CD4-positive, alpha-beta T cell treated with Interleukin-2 at 100 ng/mL for 4 hours (primary cell): ENCODE results near the gene SULT1B1.

Experiments used
- DNase-seq: peaks from one replicate; pipeline ENCODE4 v3.0.0-alpha.2; 2020; ENCODE audit warnings: low spot score

Gene SULT1B1

DNA sequence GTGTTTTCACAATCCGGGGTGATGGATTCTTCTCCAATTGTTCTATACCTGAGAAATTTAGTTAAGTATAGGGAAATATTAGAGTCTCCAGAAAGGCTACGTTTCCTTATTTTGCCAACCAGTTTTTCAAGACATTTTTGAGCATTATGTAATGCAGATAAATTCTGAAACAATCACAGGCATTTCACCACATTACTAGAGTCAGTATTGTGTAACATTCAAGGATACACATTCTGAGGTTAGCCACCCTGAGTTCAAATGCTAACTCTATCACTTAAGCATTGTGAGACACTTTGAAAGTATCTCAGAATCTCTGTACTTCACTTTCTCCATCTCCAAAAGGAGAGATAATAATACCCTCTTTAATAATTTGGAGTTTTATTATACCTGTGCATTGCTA, 10.6 kb downstream of the SULT1B1 start:
- DNase-seq, result no peak

DNA sequence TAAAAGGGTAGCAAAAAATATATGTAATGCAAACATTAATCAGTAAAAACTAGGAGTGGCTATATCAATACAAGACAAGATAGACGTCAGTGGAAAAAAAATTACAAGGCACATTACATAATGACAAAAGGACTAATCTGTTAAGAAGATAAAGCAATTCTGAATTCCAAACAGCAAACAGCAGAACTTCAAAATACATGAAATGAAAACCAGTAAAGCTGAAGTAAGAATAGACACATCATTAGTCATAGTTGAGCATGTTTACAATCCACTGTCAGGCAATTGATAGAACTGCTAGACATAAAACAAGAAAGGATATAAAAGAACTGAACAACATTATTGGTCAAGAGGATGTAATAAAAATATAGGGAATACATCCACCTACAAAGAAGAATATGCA, 12.2 kb downstream of the SULT1B1 start:
- DNase-seq, result no peak

DNA sequence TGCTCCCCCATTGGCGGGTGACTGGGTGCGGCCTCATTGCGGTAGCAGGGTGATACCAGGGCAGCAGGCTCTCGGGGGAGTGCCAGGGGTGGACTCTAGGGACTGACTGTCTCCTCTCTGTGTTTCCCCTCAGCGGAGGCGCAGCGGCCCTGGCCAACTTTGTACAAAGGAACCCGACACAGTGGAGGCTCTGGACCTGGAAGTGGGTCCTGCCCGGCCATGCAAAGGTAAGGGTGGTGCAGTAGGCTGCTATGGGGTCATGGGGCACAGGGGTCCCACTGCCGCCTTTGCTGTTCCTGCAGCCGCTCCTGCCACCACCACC, 16.3 kb downstream of the SULT1B1 start:
- DNase-seq, result no peak

DNA sequence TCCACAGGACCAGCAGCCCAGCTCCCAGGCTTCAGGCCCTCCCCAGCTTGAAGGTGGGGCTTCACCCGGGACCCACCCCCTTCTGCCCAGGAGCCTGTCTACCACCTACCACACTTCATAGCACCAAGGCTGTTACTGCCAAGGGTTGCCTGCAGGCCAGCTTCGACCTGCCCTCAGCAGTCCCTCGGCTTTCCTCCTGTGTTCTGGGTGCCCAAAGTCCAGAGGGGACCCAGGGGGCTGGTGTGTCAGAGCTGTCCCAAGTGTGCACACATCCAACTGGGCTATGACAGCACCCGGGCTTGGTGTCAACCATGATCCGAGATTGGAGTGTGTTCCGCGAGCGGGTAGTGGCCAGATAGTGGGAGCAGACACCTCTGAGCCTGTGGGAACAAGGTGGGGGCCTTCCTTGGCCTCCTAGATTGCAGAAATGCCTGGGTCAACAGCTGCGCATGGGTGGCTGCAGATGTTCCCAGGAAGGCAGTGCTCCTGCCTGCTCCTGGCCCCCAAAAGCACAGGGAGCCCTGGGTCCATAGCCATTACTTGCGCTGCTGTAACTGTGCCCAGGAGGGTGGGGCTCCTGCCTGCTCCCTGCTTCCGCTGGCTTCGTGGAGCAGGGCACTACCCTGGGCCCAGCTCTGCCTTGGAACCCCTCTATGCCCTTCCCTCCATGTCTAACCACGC, 16.8 kb downstream of the SULT1B1 start:
- DNase-seq, result no peak

DNA sequence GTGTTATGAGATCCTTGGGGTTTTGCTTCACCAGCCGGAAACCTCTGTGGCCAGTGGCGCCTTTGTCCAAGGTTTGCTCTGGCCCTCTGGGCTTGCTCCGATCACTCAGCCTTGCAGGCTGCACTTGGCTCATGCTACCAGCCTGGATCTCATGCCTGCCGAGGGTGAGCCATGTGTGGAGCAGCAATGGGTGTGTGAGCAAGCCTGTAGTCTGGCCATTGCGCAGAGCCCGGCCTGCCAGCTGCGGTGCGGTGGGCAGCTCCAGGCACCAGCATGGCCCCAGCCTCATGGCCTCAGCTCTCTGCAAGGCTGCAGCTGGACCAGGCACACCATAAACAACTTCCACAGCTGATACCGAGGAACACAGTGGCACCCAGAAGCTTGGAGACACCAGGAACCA, 17.8 kb downstream of the SULT1B1 start:
- DNase-seq, result no peak

DNA sequence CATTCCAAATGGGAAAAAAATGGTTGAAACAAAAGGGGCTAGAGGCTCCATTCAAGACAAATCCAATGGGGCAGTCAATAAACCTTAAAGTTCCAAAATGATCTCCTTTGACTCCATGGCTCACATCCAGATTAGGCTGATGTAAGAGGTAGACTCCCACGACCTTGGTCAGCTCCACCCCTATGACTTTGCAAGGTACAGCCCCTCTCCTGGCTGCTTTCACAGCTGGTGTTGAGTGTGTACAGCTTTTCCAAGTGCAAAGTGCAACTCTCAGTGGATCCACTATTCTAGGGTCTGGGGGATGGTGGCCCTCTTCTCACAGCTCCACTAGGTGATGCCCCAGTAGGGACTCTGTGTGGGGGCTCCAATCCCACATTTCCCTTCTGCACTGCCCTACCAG, 21.5 kb downstream of the SULT1B1 start:
- no peak for DNase-seq

DNA sequence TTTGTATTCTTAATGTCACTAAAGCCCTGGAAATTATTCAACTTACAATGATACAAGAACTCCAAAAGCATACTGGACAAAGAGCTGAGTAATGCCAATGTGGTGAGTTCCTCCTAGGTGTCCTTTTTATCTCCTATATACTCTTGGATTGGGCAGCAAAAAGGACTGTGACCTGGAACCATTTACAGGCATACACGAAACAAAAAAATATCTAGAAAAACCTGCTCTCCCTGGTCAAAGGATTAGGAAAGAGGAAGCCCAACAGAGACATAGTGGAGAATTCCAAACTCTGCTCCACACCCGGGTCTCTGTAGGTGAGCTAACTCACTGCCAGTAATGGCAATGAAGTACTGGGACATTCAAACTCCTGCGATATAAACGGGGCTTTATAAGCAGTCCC, 25.3 kb downstream of the SULT1B1 start:
- no peak for DNase-seq

DNA sequence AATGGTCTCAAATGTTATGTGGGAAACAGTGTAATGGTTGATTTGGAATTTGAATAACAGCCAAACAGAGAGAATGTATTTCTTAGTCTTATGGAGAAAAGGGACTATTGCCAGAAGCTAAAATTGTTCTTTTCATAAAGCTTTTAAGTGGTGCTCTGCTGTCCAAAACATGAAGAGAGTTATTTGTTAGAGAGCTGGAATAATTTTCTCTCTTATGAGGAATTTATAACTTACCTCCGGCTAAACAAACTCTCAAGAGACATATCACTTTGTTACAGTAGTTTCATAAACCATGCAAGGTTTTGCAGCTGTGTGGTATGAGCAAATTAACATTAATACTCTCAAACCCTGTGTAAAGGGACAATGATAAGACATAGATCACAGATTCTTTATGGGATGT, 28.6 kb downstream of the SULT1B1 start:
- DNase-seq, result no peak

DNA sequence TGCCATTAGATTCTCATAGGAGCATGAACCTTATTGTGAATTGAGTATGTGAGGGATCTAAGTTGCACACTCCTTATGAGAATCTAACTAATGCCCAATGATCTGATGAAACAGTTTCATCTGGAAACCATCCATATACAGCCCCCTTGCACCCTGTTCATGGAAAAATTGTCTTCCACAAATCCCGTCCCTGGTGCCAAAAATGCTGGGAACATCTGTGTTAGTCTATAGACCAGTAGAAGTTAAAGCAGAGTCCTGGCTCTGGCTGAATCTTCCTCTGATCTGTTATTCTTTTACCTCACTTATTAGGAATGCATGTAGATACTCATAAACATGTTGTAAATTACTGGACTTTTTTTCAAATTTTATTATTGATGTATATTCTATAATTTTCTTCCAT, 29.2 kb downstream of the SULT1B1 start:
- no peak for DNase-seq

DNA sequence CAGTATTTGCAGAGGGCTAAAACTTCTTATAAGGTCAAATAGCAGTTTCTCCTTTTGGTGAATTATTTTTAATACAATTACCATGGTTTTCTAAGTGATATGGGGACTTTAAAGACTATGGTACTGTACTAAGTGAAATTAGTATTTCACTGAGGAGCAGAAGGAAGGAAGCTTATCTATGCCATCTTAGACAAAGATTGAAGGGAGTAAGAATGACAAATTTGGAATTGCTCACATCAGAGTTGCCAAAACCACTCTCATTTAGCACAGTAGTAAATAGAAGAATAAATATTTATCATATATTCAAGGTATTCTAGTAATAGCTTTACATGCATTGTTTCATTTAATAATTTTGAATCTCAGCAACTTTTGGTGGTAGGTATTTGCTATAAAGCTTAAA, 30.4 kb downstream of the SULT1B1 start:
- no peak for DNase-seq

DNA sequence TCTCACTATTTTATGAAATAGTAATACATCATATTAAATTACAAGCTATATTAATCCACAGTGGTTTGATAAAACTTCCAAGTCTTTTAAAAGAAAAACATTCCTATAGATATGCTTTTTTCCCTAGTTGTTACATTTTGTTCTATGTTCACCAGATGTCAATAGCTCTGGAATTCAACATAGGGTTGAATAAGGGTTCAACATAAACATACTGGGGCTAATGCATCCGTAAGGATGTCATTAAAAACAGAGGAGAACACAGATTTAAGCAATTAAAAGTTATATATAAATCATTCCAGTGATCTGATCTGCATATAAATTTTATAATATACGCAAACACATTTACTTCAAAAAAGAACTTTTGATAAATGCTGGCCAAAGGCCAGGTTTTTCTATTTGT, 32.5 kb downstream of the SULT1B1 start:
- no peak for DNase-seq

DNA sequence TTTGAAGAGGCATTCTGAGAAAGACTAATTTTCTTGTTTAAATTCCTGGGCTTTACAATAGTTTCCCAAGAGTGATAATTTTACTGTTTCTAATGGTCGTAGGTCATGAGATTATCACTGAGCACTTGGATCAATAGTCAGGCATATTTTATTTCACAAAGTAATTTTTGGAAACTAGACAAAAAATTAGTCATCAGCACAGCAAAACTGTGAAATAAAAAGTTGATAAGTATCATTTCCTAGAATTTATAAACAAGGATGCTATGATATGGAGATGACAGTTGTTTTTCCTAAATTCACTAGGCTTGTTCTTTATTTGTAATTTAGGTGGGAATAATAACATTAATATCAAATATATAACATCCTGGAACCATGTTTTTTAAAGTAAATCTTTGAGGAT, 33.0 kb downstream of the SULT1B1 start:
- no peak for DNase-seq

DNA sequence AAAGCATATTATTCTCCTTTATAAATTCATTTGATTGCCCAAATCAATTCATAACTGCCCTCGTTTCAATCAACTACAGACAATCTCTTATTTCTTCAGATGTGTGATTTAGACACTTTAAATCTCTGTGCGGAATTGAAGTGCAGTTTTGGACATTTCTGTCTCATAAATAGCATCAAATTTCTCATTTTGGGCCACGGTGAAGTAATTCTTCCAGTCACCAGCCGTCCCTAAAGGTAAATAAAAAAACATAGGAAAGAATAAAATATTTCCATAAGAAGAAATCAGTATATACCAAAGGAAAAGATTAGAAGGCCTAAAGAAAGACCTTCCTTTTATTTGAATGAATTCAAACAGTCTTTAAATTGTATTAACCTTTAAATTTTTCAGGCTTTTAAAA, 33.4 kb downstream of the SULT1B1 start:
- DNase-seq, result no peak

DNA sequence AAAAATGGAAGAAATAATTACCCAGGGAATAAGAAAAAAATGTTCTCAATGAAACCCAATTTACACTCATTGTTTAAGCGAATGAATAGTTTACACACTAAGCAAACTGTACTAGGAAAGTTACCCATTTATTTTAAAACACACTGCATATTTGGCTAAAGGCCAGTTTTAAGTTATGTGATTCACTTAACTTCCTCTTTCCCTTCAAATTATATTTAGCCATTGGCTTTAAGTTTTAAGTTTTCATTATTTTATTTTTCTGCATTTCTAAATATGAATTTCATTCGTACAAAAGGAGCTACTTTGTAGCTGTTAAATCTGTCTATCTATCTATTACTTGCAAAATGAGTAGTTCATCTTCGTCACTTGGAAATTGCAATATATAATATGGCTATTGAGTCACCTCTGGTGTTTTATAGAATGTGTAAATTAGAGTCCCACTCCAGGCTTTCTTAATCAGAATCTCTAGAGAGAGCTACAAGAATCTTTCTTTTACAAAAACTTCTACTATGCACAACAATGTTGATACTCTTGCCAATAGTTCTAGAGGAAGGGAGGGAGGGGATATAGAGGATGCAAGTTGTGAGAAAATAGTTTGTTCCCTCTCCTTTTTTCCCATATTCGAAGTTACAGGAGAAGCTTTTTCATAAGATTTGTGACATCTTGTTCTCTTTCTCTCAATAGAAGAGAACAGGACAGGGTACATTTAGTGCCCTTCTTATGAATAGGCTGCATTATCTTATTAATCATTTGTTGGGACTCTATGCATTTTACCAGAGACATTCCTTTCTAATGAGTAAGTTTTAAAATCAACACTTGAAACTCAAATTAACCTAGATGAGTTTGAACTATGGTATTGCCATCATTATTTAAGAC, 41.8 kb downstream of the SULT1B1 start:
- DNase-seq, result no peak

DNA sequence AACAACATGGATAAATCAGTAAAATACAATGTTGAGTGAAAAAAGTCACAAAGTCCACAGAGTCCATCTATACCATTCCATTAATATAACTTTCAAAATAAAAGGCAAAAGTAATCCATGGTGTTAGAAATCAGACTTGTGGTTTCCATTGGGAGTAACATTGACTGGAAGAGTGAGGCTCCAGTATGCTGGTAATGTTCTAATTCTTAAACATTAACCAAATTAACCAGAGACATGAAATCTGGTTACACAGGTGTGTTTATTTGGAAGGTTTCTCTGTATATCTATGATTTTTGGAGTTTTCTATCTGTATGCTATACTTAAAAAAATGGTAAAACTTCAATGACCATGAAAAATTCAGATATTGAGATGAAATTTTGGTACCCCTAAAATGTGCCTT, 42.6 kb downstream of the SULT1B1 start:
- no peak for DNase-seq

DNA sequence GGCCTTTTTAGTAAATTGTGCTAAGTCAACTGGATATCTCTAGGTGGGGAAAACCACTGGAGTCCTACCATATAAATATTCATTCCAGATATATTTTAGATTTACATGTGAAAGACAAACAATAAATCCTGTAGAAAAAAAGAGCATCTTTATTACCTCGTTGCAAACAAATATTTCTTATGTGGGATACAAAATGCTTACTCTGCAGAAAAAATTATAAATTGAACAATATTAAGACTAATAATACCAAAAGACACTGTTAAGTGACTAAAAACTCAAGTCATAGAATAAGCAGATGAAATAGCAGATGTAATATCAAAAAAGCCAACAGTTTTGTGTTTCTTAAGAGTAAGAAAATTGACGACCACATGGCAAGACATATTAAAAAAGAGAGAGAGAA, 43.8 kb downstream of the SULT1B1 start:
- DNase-seq, result no peak

DNA sequence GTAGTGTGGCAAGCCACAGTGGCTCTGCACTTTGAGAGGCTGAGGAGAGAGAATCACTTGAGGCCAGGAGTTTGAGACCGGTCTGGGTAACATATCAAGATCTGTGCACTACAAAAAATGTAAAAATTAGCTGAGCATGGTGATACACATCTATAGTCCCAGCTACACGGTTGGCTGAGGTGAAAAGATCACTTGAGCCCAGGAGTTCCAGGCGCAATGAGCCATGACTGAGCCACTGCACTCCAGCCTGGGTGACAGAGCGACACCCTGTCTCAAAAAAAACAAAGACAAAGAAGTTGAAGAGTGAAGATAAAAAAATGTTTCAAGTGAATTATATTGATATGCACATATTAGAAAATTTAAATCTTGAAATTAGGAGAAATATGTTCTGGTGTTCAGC, 46.3 kb downstream of the SULT1B1 start:
- DNase-seq, result no peak

DNA sequence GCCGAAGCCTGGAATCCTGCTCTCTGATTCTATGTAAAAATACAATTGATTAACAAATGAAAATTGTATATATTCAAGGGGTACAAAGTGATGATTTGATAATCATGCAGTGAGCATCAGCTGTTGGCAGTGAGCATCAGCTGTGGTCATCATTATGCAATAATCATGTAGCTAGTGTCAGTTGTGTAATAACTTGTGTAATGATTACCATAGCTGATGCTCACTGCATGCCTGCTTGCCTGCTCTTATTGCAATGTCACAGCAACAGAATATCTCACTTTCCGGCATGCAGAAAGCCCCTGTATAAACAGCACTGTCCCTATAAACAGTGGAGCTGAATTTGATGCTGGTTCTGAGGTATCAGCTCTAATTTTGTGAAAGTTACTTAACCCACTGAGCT, 46.8 kb downstream of the SULT1B1 start:
- no peak for DNase-seq

DNA sequence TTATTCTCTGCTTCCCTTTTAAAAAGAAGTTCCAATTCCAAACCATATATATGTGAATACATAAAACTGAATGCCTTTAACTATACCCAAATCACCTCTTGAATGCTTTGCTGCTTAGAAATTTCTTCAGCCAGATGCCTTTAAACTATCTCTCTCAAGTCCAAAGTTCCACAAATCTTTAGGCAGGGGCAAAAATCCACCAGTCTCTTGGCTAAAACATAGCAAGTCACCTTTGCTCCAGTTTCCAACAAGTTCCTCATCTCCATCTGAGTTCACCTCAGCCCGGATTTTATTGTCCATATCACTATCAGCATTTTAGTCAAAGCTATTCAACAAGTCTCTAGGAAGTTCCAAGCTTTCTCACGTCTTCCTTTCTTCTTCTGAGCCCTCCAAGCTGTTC, 49.8 kb downstream of the SULT1B1 start:
- DNase-seq, result no peak

DNA sequence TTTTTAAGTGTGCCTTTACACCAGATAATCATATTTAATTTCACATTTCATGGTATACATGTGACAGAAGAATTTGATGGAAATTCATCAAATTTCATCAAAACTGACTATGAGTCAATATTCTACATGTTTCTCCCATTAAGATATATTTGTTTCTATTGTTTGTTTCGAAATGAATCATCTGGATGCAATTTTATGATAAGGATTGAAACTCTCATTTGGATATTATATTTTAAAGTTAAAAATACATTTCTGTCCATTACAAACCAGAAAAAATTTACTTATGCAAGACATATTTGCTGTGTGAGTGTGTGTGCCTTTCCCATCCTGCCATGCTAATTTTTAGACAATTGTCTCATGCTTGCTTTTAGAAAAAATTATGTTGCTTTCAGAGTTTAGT, 52.2 kb downstream of the SULT1B1 start:
- DNase-seq, result no peak

DNA sequence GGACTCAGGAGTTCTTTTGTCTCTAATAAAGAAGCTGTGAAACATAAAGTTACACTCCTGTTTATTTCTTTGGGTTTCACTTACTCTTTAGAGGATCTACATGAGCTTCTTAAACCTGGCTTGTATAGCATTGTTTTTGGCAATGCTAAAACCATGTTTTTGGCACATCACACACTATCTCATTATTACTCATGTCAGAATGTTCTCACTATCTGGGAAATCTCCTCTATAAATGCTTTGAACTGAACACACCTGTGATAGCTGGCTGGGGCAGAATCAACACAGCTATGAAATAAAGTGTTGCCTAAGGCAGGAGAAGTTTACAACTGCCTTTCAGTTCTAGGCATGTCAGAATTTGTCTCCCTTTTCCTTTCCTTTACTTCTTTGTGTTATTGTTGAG, 52.6 kb downstream of the SULT1B1 start:
- DNase-seq, result no peak

DNA sequence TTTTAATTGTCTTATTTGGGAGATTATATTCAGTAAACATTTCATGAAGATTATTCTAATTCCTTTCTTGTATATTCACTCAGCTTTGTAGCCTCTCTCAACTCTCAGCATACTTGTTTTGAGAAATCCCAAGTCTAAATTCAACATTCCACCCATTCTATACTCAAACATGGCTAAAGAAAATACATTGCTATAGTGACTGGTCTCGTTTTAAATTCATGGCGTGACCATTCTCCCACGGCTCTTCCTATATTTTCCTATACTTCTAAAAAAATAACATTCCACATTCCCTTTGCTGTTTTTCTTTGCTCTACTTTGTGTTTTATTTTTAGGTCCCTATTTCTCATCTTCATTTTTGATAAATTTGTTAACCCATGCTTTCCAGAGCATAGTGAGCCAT, 58.2 kb downstream of the SULT1B1 start:
- DNase-seq, result no peak

DNA sequence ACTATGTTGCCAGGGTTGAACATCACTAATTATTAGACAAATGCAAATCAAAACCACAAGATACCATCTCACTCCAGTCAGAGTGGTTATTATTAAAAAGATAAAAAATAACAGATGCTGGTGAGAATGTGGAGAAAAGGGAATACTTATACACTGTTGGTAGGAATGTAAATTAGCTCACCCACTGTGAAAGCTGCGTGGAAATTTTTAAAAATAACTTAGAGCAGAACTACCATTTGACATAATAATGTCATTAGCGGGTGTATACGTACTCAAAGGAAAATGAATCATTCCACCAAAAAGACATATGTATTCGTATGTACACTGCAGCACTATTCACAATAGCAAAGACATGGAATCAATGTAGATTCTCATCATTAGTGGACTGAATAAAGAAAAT, 58.7 kb downstream of the SULT1B1 start:
- DNase-seq, result no peak
